NCI-H1436 treated with DMSO at 0.1 percent for 48 hours (cell line): ENCODE measurements around the gene IL21R.
"Not testable (repeated sequence)": the region's sequence is repeated elsewhere in the genome, so short reads cannot be mapped to it uniquely, and the experiment has no call there.

ENCODE experiments used
- DNase-seq: peaks from one replicate; lab custom pipeline; 2025; lab: John Stamatoyannopoulos, UW

IL21R gene

GRCh38 chr16:27400751-27401620 lies 988 bp upstream of the IL21R start:
- no peak for DNase-seq

DNA sequence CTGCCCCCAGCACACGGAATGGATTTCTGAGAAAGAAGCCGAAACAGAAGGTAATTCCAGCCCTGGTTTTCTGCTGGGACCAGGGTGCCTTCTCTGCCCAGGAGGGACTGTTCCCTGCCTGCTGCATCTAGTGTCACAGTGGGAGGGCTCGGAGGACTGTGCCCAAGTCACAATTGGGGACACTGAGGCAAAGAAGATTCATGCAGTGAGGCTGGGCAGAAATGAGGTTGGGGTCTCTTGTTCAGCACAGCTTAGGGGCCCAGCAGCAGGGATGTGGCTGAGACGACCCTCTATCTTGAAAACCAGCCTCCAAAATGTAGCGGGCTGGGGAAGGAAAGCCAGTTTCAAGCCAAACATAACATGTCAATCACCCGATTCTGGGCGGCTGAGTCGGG lies 592 bp downstream of the IL21R start:
- DNase-seq, result no peak

- DNase-seq, result no peak
Measured at GRCh38 chr16:27402964-27403600, 1.1 kb downstream of the IL21R start.

DNA sequence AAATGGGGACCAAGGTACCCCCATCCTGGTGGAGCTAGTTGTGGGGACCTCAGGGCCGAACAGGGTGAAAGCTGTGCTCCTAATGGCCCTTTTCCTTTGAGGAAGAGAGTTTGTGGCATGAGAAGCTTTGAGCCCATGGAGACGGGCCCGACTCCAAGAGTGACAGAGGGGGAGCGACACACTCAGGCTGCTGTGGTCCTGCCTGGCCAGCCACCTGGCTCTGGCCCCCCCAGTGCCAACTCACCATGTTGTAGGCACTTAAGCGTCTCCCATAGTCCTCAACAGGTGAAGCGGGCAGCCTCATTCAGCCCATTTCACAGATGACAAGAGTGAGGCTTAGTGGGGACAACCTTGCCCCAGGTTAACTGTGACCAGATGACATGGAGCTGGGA lies 1.6 kb downstream of the IL21R start:
- no peak for DNase-seq

DNA sequence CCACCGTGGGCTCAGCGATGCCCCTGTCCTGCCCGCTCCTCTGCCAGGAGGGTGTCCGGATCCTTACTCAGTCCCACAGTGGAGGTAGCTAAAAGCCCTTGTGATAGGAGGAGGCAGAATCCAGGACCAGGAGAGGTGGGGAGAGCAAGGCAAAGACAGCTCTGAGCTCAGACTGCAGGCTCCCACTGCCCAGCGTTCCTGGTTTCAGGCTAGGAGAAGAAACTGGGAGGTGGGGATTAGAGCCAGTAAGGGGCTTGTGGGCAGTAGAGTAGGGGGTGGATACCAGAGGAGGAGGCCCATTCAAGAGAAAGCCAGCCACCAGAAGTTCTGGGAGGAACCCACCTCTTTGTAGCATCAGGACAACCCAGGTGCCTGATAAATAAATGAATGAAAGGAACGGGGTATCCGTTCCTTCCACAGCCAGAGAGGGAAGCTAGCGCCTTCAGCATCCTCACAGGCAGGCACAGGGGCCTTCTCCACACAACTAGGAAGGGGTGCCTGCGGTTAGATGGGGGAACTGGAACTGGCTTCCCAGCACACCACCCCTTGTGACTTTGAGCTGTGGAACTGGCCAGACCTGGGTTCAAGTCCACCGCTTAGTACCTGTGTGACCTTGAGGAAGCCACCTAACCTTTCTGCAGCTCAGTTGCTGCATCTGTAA lies 2.3 kb downstream of the IL21R start:
- DNase-seq, result no peak

- no peak for DNase-seq
Measured at GRCh38 chr16:27405546-27406451, 3.8 kb downstream of the IL21R start.

- DNase-seq, result no peak
Measured at GRCh38 chr16:27406511-27407128, 4.6 kb downstream of the IL21R start.

- DNase-seq, result no peak
Measured at GRCh38 chr16:27407133-27407532, 5.2 kb downstream of the IL21R start.

DNA sequence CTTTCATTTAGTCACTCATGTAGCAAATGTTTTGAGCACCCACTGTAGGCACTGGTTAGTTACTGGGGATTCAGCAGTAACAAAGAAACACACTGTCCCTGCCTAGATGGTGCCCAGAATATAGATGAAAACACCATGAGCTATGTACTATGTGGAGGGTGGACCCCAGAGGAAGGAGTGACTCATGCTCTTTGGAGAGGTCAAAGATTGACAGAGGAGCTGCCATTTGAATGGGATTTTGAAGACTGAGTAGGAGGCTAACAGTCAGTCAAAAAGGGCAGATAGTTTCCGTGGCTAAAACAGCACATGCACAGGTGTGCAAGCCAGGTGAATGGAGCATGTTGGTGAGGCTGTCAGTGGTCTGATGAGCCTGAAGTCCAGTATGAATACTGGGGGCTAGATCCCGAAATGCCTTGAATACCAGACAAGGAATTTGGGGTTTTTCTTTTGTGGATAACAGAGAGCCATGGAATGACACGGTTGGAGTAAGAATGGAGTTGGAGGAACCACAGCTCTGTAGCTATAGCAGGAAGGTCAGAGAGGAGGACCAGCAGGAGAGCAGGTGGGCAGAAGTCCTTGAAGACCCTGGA lies 6.1 kb downstream of the IL21R start:
- no peak for DNase-seq

DNA sequence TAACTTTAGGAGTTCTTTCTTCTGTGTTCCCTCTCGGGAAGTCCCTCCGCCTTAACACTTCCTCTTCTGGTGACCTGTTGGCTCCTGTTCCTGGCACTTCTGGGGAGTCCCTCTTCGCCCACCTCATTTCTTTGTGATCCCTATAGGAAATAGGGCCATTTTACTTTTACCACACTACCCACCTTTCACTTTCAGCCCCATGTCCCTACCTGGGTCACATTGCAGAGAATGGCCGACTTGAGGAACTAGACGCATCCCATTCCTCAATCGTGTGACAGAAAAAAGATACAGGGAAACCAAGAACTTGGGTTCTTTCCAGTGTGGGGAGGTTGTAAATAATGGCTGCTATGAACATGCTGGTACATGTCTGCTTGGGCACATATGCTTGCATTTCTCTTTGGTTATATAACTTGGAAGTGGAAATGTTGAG lies 6.6 kb downstream of the IL21R start:
- no peak for DNase-seq

DNA sequence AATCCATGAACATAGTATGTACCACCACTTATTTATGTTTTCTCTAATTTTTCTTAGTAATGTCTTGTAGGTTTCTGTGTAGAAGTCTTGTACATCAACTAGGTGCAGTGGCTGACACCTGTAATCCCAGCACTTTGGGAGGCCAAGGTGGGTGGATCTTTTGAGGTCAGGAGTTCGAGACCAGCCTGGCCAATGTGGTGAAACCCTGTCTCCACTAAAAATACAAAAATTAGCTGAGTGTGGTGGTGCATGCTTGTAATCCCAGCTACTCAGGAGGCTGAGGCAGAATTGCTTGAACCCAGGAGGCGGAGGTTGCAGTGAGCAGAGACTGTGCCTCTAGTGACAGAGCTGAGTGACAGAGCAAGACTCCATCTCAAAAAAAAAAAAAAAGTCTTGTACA lies 8.0 kb downstream of the IL21R start:
- not testable (repeated sequence) for DNase-seq

DNA sequence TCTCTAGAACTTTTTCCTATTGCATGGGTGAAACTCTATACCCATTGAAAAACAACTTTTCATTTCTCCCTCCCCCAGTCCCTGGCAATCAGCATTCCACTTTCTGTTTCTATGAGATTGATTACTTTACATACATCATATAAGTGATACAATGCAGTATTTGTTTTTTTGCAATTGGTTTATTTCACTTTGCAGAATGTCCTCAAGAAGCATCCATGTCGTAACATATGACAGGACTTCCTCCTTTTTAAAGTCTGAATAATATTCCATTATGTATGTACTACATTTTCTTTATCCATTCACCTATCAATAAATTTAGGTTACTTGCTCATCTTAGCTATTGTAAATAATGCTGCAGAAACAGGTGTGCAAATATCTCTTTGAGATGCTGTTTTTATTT lies 8.8 kb downstream of the IL21R start:
- no peak for DNase-seq

- DNase-seq, result no peak
Measured at GRCh38 chr16:27413956-27414355, 12.0 kb downstream of the IL21R start.

- no peak for DNase-seq
Measured at GRCh38 chr16:27414788-27415431, 12.9 kb downstream of the IL21R start.

- DNase-seq, result no peak
Measured at GRCh38 chr16:27417047-27417671, 15.2 kb downstream of the IL21R start.

- DNase-seq, result no peak
Measured at GRCh38 chr16:27421961-27422740, 20.2 kb downstream of the IL21R start.

GRCh38 chr16:27424772-27425498 lies 23.0 kb downstream of the IL21R start:
- no peak for DNase-seq

- no peak for DNase-seq
Measured at GRCh38 chr16:27425961-27426360, 24.0 kb downstream of the IL21R start.
